GM19043 (cell line): ENCODE results near the gene TBC1D3K.
"Not testable (repeated sequence)": the region's sequence is repeated elsewhere in the genome, so short reads cannot be mapped to it uniquely, and the experiment has no call there.

Source experiments
- ATAC-seq: cut with Tn5 transposase; IDR thresholded peaks from one replicate; pipeline ENCODE4 v1.9.1; 2021; ENCODE audit warnings: low read depth; ENCODE audit not compliant: unreplicated experiment

TBC1D3K gene

DNA sequence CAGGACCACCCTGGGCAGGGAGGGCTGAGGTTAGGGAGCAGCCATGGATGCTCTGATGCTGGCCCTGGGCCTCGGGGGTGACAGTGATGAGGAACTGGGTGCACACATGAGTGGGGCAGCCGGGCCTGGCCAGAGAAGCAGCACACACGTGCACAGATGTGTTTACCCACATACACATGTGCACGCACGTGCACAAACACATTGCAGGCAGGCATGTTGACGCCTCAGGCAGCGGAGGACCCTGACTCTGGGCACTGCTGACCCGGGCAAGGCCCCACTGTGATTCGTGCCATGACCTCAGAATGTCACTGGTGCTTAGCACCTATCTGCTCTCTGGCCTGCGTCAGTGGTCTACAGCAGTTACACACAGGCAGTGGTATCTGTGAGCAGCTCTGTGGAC lies at the start of gene TBC1D3K:
TBC1D3K (plus strand) TSS at position 301 of the 400 bp plus-strand sequence. CDS start 1,585 bp downstream, outside the sequence.
- not testable (repeated sequence) for ATAC-seq

DNA sequence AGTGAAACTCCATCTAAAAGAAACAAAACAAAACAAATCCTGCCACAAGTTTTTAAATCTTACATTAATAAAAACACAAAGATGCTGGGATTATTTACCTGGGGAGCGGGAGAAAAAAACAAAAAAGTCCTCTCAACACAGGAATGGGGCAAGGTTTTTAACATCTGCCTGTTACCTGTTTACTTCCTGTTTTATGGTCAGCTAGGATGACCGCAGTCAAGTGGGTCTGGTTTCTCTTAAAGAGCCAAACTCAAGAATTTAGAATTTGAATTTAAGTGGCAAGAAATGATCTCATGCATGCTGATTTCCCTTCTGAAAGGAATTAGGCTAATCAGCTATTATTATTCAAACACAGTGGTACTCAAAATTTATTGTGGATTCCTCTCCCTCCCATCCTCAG lies 39.7 kb upstream of the TBC1D3K start:
- no peak for ATAC-seq

DNA sequence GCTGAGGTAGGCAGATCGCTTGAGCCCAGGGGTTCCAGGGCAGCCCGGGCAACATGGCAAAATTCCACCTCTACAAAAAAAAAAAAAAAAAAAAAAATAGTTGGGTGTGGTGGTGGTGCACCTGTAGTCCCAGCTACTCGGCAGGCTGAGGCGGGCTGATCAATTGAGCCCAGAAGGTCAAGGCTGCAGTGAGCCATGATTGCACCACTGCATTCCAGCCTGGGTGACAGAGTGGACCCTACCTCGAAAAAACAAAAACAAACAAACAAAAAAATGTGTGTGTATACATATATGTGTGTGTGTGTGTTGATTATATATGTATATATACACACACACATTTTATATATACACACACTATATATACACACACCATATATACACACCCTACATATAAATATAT lies 39.1 kb upstream of the TBC1D3K start:
- no peak for ATAC-seq

DNA sequence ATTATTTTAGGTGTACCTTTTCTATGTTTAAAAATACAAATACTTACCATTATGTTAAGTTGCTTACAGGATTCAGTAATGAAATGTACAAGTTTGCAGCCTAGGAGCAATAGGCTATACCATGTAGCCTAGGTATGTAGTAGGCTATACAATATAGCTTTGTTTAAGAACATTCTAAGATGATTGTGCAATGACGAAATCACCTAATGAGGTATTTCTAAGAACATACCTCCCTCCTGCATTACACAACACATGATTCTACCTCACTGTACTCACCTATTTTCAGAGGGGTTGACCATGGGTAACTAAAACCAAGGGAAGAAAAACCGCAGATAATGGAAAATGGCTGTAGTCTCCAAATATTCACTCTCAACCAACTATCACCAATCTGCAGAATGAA lies 35.3 kb upstream of the TBC1D3K start:
- no peak for ATAC-seq

DNA sequence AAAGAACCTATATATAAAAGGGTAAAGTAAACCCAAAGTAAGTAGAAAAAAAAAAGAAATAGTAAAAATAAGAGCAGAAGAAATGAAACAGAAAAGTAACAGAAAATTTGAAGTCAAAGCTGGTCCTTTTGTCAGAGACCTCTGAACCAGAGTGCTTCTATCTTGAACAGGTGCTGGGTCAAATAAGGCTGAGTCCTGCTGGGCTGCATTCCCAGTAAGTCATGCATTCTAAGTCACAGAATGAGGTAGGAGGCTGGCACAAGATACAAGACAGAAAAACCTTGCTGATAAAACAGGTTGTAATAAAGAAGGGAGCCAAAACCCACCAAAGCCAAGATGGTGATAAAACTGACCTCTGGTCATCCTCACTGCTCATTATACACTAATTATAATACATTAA lies 27.3 kb upstream of the TBC1D3K start:
- ATAC-seq: not testable (repeated sequence)
